OCI-LY7 (cell line): ENCODE measurements around the gene HIF3A.

ENCODE experiments used
- EZH2phosphoT487 ChIP-seq: fragments of 200-600 bp; sonication (generic); IDR thresholded peaks from 2 replicates; pipeline ENCODE4 v1.6.1; 2018; ENCODE audit warnings: low read depth, borderline replicate concordance, mild to moderate bottlenecking, mixed run types, antibody characterized with exemption, low read length, moderate library complexity, mixed read lengths
- TF ChIP-seq, protein P1 (sequence below): fragments of 200-600 bp; sonication (generic); conservative IDR thresholded peaks from 2 replicates; pipeline ENCODE4 v1.5.1; 2014; ENCODE audit warnings: mild to moderate bottlenecking, antibody characterized with exemption, low read length, moderate library complexity, mixed read lengths

DNA sequence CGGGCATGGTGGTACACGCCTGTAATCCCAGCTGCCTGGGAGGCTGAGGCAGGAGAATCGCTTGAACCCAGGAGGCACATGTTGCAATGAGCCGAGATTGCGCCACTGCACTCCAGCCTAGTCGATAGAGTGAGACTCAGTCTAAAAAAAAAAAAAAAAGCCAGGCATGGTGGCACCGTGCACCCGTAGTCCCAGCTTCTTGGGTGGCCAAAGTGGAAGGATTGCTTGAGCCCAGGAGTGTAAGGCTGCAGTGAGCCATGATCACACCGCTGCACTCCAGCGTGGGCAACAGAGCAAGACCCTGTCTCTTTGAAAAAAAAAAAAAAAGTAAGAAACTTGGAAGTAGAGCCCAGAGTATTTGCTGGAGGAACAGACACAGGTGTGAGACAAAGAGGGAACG, 88.8 kb downstream of the HIF3A start:
- TF ChIP-seq, protein P1, sequence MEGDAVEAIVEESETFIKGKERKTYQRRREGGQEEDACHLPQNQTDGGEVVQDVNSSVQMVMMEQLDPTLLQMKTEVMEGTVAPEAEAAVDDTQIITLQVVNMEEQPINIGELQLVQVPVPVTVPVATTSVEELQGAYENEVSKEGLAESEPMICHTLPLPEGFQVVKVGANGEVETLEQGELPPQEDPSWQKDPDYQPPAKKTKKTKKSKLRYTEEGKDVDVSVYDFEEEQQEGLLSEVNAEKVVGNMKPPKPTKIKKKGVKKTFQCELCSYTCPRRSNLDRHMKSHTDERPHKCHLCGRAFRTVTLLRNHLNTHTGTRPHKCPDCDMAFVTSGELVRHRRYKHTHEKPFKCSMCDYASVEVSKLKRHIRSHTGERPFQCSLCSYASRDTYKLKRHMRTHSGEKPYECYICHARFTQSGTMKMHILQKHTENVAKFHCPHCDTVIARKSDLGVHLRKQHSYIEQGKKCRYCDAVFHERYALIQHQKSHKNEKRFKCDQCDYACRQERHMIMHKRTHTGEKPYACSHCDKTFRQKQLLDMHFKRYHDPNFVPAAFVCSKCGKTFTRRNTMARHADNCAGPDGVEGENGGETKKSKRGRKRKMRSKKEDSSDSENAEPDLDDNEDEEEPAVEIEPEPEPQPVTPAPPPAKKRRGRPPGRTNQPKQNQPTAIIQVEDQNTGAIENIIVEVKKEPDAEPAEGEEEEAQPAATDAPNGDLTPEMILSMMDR: no peak
- no peak for TF ChIP-seq EZH2phosphoT487
